NCI-H1417 treated with DMSO at 0.1 percent for 48 hours (cell line): Measurements from ENCODE around the gene GPR68.
"Not testable (repeated sequence)": the region's sequence is repeated elsewhere in the genome, so short reads cannot be mapped to it uniquely, and the experiment has no call there.

ENCODE experiments used
- DNase-seq: peaks from one replicate; lab custom pipeline; 2025; lab: John Stamatoyannopoulos, UW

GPR68 gene

GRCh38 chr14:91190853-91191252 is 53.7 kb downstream of the GPR68 start:
- DNase-seq = no peak

GRCh38 chr14:91187271-91187670 is 57.2 kb downstream of the GPR68 start:
- no peak for DNase-seq

GRCh38 chr14:91186515-91187066 is 57.9 kb downstream of the GPR68 start:
- no peak for DNase-seq

- DNase-seq = no peak
Observed at GRCh38 chr14:91185721-91186120, 58.8 kb downstream of the GPR68 start.

DNA sequence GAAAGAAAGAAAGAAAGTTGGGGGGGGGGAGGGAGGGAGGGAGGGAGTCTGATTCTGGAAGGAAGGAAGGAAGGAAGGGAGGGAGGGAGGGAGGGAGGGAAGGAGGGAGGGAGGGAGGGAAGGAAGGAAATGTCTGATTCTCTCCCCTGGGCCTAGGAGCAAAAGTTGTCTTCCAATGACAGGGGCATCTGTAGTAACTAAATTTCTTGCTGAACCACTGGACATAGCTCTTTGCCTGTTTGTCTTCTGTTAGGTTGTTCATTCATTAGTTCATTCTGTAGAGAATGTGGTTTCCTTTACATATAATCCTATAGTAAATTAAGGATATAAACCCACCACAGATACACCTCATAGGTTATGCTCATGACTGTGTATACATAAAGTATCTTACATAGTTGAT is 59.9 kb downstream of the GPR68 start:
- DNase-seq = no peak

DNA sequence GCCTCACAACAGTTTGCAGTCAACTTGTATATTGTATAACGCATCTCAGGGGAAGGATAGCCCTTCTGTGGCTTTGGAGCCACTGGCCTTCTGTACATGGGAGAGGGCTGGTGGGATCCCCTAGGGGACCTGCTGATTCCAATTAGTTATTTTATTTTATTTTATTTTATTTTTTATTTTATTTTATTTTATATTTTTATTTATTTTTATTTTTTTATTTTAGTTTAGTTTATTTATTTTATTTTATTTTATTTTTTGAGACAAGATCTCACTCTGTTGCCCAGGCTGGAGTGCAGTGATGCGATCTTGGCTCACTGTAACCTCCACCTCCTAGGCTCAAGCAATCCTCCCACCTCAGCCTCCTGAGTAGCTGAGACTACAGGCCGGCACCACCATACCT is 61.8 kb downstream of the GPR68 start:
- not testable (repeated sequence) for DNase-seq
